ENCODE measurements around the gene VSNL1.

GRCh38 chr2:17590342-17590911, 49.9 kb downstream of the VSNL1 start:
- TF ChIP-seq, protein P1, sequence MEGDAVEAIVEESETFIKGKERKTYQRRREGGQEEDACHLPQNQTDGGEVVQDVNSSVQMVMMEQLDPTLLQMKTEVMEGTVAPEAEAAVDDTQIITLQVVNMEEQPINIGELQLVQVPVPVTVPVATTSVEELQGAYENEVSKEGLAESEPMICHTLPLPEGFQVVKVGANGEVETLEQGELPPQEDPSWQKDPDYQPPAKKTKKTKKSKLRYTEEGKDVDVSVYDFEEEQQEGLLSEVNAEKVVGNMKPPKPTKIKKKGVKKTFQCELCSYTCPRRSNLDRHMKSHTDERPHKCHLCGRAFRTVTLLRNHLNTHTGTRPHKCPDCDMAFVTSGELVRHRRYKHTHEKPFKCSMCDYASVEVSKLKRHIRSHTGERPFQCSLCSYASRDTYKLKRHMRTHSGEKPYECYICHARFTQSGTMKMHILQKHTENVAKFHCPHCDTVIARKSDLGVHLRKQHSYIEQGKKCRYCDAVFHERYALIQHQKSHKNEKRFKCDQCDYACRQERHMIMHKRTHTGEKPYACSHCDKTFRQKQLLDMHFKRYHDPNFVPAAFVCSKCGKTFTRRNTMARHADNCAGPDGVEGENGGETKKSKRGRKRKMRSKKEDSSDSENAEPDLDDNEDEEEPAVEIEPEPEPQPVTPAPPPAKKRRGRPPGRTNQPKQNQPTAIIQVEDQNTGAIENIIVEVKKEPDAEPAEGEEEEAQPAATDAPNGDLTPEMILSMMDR (IDR thresholded peaks at IDR 0.05): no peak
- TF ChIP-seq POLR2A (IDR thresholded peaks at IDR 0.05): no peak
